T-helper 1 cell treated with Interleukin-12 subunit alpha and Interleukin-12 subunit beta and Interleukin-4 antibody, amounts not matched to agents 30 ng/mL and 1 ng/mL, for 36 hours (primary cell): ENCODE measurements around the gene NINJ2. TPM values are rescaled to one million over a fixed set of nuclear protein-coding genes. Genes with fewer than 3 reads are reported as not detected.

Experiments
- intact Hi-C: fragments of 100-400 bp; cut with micrococcal nuclease; formaldehyde crosslinking; loops from one replicate; pipeline ENCODE4 v1.15.1; 2024
- total RNA-seq: library from RNA; stranded (reverse); gene quantifications from 2 replicates; pipeline ENCODE4 v1.2.3, GENCODE V29; 2022

Gene NINJ2
- total RNA-seq, 1 donor from 2014 or later, result 16.0 TPM

DNA sequence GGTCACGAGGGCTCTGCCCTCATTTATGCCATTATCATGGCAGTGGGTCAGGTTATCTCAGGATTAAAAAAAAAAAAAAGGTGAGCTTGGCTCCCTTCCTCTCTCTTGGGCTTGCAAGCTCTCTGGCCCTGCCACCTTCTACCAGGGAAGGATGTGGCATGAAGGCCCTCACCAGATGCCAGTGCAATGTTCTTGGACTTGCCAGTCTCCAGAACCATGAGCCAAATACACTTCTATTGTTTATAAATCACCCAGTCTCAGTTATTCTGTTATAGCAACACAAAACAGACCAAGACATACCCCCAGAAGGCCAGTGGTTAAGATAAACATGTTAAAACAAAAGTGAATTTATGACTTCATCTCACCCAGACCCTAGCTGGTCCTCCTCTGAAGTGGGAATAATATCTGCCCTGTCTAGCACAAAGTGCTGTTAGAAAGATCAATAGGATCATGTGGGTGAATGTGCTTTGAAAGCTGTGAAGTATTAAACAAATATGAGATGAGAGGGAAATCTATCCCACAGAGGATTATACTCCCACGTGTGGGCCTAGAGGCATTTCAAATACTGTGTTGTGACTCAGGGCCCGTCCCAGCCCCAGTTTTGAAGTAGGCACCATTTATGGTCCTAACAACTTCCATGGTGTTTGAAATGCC, 88.6 kb downstream of the NINJ2 start:
- intact Hi-C loops, result no loop called here

DNA sequence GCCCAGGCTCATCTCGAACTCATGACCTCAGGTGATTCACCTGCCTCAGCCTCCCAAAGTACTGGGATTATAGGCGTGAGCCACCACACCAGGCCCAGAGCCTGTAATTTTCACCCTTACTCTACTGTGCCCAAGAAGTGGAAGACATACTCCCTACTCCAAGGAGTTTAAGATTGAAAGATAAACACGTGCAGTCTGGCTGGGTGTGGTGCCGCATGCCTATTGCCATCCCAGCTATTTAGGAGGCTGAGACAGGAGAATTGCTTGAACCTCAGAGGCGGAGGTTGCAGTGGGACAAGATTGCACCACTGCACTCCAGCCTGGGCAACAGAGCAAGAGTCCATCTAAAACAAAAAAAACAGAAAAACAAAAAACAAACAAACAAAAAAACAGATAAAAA, 90.0 kb downstream of the NINJ2 start:
- intact Hi-C loops, result no loop called here

DNA sequence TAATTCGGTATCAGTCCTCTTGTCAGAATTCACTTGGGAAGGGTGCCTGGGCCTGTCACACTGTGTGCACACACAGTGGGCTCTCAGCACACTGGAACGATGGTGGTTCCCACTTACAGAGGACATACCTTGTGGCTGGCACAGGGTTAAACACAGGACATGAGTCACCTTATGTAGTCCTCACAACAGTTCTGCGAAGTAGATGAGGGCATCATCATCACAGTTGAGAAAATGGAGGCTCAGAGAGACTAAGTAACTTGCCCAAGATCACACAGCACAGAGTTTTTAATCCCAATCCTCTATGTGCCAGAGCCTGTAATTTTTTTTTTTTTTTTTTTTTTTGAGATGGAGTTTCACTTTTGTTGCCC, 90.7 kb downstream of the NINJ2 start:
- intact Hi-C loops, result no loop called here

DNA sequence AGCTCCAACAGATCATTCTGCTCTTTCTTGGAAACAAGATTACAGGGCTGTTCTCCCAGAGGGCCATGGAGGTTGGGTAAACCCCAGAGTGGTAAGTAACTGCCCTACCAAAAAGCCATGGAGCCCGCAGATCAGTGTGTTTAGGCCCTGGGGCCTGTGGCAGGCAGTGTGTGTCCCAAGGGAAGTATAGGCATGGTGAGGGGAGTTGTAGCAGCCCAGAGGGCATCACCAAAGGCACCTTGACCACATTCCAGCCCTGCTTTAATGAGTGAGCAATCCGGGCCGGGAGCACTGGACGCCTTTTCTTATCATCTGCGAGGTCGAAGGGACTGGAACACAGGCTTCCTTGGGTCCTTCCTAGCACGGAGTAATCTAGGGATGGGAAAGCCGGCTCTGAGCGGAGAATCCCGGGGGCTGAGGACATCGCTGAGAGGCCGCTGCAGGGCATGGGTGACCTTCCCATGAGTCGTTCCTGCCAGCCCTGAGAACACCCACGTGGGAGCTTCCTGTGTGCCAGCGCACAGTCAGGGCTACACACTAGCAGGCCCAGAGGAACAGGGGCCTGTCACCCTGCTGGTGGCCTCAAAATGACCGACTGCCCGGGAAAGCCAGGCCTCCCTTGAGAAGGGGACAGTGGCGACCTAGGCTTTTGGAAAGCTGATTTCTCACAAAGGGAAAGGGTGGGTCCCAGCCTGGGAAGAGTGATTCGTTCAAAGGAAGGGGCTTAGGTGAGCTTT, 91.3 kb downstream of the NINJ2 start:
- intact Hi-C loops, result no loop called here

DNA sequence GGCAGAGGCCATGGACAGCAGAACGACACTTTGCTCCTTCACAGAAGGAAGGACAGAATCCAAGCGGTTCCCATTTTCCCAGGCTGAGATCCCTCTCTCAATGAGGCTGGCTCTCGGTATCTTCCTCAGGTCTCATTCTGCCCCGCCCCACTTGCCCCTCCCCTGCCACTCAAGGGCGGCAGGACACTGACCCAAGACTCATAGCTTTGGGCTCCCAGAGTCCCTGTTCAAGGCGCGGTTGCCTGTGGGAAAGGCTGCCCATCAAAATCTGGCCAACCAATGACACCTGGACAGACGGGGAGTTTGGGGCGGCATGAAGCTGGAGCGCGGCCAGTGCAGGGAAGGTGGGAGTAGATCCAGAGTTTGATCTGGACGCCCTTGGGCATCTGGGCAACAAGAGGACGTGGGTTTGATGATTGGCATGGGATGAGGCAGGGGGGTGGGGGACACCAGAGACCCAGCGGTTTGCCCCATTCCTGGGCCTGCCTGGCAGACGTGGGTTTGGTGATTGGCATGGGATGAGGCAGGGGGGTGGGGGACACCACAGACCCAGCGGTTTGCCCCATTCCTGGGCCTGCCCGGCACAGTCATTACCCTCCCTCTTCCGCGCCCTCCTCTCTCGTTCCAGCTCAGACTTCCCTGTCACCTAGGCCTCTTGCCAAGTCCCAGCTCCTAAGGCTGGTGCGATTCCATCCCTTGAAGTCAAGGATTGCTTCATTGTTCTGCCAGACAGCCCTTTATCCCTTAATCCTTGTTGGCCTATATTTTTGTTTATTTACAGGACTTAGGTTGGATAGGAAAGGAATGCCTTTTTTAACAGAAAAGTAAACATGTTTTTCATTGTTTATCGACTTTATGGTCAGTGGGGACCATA, 92.1 kb downstream of the NINJ2 start:
- intact Hi-C loops, result loop anchor here (1.0 kb wide), 2 partner anchors 180 to 334 kb away; no protein-coding TSS in a partner anchor

DNA sequence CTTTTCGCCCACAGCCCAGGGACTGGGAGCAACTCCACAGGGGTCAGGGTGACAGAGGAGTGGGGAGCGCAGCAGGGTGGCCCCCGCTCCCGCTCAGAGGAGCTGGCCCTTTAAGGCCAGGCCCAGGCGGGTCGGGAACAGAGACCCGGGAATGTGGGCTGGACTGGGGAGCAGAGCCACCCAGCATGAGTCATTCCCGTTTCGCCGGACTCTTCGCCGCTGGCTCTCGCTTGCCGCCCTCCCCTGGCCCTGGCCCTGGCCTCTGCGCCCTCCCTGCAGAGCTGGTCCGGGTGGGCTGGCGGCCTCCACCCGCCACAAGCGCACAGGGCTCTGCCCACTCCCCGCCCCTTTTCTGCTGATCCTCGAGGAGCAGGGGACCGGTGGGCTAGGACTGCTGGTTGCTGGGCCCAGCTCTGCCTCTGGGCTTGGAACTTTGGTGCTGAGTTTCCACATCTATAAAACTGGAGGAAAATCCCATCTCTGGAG, 92.8 kb downstream of the NINJ2 start:
- intact Hi-C loops, result loop anchor here (1.0 kb wide), 2 partner anchors 181 to 335 kb away; no protein-coding TSS in a partner anchor

DNA sequence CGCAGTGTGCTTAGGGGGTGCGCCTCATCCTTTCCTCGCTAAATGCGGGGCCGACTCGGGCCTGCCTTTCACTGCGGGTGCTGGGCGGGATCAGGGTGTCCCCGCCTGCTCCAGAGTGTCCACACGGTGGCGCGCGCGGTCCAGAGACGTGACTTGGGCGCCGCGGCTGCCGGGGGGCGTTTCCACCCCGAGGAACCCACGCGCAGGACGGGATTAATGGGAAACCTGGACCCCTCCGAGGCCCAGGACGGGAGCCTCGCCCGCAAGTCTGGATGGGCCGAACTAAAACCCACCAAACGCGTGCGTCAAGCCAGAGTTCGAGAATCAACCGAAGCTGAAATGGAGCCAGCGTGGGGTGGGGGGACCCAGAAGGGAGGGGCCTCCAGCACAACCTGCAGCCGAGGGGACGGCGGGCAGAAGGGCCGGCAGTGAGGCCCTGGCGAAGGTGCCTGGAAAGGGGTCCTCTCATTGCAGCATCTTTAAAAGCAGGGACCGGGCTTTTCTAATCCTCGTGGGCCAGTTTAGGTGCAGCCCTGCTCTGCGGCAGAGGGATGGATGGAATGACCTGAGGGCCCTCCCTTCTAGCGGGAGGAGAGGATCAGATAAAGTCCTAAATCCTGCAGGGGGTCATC, 93.3 kb downstream of the NINJ2 start:
- intact Hi-C loops, result loop anchor here (1.0 to 5.0 kb wide), 6 partner anchors 73 to 522 kb away; partner anchors contain the start of gene RAD52

DNA sequence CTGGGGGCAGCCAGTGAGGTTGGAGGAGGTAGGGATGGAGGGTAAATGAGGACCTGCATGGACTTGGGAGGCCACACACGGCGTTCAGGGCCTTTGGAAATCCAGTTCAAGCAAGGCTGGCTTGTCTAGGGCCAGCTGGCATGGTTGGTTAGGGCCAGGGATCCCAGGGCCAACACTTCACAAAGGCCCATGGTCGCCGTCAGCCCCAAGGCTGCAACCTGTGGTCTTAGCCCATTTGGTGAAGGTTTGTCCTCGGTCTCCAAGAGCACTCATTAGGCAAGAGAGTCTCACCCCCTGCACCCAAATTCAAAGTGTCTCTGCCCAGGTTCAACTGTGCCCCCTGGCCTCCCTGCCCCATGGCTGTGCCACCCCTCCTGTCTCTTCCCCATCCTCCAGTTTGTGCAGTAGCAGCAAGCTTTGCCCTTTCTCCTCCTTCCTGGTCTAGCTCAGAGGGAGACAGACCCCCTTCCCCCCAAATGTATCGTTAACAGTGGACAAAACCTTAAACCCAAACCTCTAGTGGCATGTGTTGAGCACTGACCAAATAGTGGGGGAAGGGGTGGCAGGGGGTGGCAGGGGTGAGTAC, 94.1 kb downstream of the NINJ2 start:
- intact Hi-C loops, result loop anchor here (1.0 to 5.0 kb wide), 4 partner anchors 74 to 523 kb away; partner anchors contain the start of gene RAD52

DNA sequence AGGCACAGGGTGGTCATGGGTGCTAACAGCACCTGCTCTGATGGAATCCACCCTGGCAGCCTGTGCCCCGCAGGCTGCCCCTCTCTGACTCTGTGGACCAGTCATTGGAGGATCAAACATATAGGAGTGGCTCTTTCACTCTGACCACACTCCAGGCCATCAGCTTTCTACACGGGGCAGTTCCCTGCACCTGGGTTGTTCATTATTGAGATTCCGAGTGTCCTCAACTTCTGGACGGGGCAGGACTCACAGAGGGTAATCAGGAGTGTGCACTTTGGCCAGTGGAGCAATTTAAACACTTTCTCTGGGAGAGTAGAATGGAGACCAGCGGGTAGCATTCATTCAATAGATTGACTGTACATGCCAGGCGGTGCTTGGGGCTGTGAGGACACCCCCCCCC, 94.8 kb downstream of the NINJ2 start:
- intact Hi-C loops, result loop anchor here (2.0 to 5.0 kb wide), 2 partner anchors 74 to 524 kb away; no protein-coding TSS in a partner anchor

DNA sequence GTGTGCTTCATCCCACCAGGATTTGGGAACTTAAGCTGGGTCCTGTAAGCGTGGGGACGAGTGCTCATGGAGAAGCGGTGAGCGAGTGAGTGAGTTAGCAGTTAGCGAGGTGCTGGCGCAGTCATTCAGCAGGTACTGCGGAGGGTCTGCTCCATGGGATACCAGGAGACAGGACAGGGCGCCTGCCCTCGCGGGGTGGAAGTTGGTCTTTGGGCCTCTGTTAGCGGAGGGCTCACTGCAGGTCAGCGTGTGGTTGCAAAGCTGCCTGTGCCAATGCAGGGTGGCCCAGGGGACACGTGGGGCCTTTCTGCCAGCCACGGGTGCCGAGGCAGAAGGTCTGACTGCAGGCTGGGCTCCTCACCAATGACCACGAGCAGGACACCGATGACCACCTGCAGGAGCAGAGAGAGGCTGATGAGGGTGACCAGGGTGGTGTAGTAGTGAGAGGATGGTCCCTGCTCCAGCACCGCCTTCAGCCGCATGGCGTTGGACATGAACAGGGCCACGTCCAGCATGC, 97.6 kb downstream of the NINJ2 start:
- intact Hi-C loops, result loop anchor here (5.0 kb wide), 1 partner anchor 527 kb away; no protein-coding TSS in a partner anchor

DNA sequence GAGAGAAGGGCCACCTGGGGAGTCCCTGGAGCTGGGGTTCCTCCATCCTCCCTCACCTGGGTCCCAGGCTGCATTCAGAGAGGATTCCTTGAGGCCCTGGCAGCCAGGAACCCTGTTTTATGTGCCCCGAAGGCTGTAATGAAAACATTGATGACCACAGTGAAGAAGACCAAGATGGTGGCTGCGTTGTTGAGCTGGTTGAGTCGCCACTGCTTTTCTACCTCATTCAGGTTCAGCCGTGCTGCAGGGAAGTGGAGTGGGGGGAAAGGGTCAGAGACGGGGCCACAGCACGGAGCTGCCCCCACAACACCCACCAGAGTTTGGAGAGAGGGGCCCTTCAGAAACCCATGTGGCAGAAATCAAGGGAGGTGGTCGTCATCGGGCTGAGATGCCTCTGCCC, 98.1 kb downstream of the NINJ2 start:
- intact Hi-C loops, result loop anchor here (5.0 kb wide), 1 partner anchor 527 kb away; no protein-coding TSS in a partner anchor

DNA sequence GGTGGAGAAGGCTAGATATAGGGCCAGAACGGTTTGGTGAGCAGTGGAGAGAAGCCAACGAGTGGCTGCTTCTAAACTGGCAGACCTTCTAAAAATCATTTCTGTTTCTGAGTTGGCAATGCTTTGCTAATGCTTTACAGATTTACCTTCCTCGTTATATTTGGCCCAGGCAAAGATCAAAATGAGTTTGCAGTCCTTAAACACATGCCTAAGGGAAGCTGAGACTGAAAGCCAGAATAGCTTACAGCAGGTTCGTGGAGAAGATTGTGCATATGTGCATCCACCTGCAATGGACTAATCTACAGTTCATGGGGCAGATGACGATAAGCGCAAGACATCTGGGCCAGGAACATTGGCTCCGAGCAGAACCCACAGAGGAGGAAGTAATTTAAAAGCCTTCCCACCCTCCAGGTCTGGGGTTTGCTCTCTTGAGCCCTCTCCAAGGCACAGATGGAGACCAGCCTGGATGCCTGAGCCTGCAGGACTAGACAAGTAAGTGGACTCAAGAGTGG, 99.4 kb downstream of the NINJ2 start:
- intact Hi-C loops, result loop anchor here (1.0 to 5.0 kb wide), 4 partner anchors 11 to 1028 kb away; partner anchors contain the start of genes ERC1, FBXL14 and KDM5A

DNA sequence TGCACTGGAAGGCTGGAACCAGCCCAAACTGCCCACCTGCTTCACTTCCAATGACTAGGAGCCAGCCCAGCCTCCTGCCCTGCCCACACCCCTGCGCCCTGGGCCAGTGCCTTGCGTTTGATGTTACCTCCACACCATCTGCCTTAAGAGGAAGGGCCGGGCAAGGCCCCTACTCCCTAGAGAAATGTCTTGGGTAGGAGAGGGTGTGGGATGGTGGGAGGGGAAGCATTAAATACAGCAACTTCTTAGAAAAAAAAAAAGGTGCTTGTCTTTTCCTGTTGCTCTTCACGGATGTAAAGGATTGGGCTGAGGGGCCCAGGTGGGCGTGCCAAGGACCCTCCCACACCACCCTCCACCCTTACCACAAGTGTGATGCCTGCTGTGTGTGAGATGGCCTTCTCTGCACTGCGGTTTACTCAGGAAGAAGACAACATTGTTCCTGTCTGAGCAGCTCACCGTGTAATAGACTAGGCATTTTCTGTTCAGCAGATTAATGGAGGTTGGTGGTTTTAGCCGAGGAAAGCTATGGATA, 99.9 kb downstream of the NINJ2 start:
- intact Hi-C loops, result loop anchor here (1.0 to 5.0 kb wide), 4 partner anchors 10 to 1029 kb away; partner anchors contain the start of genes ERC1, FBXL14 and KDM5A

DNA sequence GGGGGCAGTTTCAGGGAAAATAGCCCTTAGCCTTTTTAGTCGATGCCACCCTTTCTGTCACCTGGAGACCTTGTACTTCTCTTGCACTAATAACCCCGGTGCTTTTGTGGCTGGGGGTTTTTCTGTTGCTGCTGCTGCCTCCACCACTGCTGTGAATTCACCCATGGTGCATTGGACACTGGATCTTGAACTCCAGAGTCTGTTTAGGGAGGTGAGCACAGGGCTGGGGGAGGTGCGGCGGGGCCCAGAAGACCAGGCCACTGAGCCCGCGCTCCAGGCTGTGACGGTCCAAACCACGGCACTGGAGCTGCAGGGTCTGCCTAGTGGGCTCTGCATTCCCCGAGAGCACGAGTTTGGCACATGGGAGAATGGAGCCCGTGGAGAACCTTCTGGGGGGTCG, 100.6 kb downstream of the NINJ2 start:
- intact Hi-C loops, result loop anchor here (1.0 to 5.0 kb wide), 4 partner anchors 9 to 1030 kb away; partner anchors contain the start of genes ERC1, FBXL14 and KDM5A

DNA sequence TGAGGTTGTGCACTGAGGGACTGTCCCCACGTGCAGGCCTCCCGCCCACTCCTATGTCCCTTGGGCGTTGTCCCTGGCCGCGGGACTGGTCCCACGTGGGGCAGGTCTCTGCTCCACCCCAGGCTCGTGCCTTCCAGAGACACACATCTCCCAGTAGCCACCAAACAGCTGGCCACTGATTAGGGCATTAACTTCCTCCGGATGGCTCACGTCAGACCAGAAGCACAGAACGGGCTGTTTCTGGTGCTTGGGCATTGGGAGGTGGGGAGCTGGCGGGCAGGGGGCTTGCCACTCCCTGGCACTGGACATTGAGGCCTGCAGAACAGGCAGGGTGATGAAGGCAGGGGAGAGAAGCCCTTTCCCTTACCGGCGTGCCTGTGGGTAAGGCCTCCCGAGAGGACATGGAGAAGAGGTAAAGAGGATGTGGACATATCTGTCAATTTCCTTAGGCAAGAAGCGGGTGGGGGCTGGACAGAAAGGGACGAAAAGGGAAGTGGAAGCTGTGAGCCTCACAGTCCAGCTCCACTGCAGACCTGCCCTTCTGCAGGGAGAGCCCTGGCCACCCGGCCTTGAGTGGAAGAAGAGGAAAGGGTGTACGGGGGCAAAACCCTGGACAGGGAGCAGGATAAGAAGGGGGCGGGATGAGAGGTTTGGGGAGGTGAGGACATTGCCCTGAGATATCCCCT, 101.2 kb downstream of the NINJ2 start:
- intact Hi-C loops, result loop anchor here (2.0 to 5.0 kb wide), 3 partner anchors 173 to 1030 kb away; partner anchors contain the start of genes ERC1, FBXL14 and KDM5A

DNA sequence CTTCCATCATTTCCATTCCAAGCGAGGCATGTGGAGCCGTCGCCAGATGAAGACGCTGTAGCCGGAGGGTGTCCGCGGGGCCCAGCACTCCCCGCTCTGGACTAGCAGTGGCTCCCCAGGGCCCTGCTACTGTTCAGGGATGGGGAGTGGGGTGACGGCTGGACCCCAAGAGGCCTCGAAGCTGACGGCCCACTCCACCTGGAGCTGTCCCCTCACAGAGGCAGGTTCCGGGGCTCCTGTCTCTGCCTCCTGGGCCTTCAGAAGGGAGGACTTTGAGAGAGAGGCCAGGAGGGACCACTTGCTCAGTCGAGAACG, 101.9 kb downstream of the NINJ2 start:
- intact Hi-C loops, result loop anchor here (5.0 kb wide), 1 partner anchor 1031 kb away; the partner anchor contains the start of gene FBXL14

DNA sequence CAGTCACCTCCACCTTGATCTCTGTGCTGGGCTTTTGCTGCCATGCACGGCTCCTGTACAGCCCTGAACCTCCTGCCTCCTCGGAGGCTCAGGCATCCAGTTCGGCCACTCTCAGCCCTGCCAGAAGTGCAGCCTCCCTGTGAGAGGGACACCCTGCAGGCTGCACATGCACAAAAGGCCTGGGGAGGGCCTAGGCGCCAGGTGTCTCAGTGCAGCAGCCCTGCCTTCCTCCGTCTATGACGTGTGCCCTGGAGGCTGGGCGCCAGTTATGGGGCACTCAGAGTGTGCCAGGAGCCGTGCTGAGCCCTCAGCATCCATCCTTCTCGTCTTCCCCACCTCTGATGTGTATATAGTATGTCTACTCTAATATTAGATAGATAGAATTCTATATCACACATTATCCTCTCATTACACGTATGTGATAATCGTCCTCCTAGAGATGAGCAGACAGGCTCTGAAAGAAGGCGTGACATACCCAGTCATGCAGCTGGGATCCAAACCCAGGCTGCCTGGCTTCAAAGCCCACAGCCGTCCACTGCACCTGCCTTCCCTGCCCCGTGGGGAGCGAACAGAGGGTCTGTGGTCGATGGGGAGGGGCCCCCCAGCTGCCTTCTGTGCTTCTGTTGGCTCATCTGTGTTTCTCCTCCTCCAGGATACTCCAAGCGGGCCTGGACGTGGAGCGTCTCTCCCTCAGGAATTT, 102.4 kb downstream of the NINJ2 start:
- intact Hi-C loops, result loop anchor here (5.0 kb wide), 1 partner anchor 1031 kb away; the partner anchor contains the start of gene FBXL14

DNA sequence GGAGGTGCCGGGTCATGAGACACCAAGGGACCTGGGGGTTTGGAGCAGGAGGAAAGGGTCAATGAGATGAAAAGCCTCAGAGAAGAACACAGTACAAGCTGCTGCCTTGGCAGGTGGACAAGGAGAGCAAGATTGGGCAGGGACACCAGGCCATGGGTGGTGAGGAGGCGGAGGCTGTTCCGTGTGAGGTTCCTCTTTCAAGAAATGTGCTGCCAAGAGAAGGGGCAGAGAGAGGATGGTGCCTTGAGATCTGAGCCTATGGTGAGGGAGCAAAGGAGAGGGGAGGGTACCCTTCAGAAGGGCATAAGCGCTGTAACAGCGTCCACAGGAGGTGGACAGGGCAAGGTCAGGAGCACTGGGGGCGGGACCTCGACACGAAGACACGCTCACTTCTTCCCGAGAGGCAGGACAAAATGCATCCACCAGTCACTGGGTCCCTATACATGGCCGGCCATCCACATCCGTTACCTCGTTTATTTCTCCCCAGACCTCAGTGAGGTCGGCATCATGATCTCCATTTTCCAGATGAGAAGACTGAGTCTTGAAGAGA, 103.3 kb downstream of the NINJ2 start:
- intact Hi-C loops, result loop anchor here (5.0 kb wide), 1 partner anchor 1032 kb away; the partner anchor contains the start of gene FBXL14
